Neuronal stem cell (in vitro differentiated cells): ENCODE data around the gene PSAP.
A peak's percentile ranks its signal among the peaks of the same experiment; 100 is the strongest.

Experiments
- DNase-seq: peaks from one replicate; pipeline ENCODE4 v3.0.0-alpha.2; 2013; ENCODE audit warnings: low spot score
- H2AFZ ChIP-seq: one replicate; pipeline ENCODE4 v1.6.1; 2013; ENCODE audit warnings: mild to moderate bottlenecking, low read length, inconsistent platforms
- H2AK5ac ChIP-seq: 2 replicates; pipeline ENCODE4 v1.6.1; 2013; ENCODE audit warnings: low read depth, mild to moderate bottlenecking, inconsistent platforms, low read length, moderate library complexity, mixed read lengths
- H2BK120ac ChIP-seq: 2 replicates; pipeline ENCODE4 v1.6.1; 2013; ENCODE audit warnings: low read depth, mild to moderate bottlenecking, inconsistent platforms, low read length, moderate library complexity, mixed read lengths
- H2BK12ac ChIP-seq: one replicate; pipeline ENCODE4 v1.6.1; 2013; ENCODE audit warnings: low read length, inconsistent platforms
- H2BK15ac ChIP-seq: 2 replicates; pipeline ENCODE4 v1.6.1; 2013; ENCODE audit warnings: mild to moderate bottlenecking, low read length, inconsistent platforms, mixed read lengths
- H2BK5ac ChIP-seq: one replicate; pipeline ENCODE4 v1.6.1; 2013; ENCODE audit warnings: inconsistent platforms, mild to moderate bottlenecking, low read length, moderate library complexity
- H3K14ac ChIP-seq: one replicate; pipeline ENCODE4 v1.6.1; 2013; ENCODE audit warnings: low read length, inconsistent platforms
- H3K18ac ChIP-seq: 2 replicates; pipeline ENCODE4 v1.6.1; 2013; ENCODE audit warnings: low read length, inconsistent platforms
- H3K23ac ChIP-seq: 2 replicates; pipeline ENCODE4 v1.6.1; 2013; ENCODE audit warnings: low read depth, mild to moderate bottlenecking, mixed read lengths, low read length, inconsistent platforms; ENCODE audit not compliant: poor library complexity
- H3K27ac ChIP-seq: replicated peaks from 3 replicates; pipeline ENCODE4 v1.5.1; 2013; ENCODE audit warnings: low read length, inconsistent platforms
- H3K27me3 ChIP-seq, 3 experiments: 2 replicates each; pipeline ENCODE4 v1.6.1; 2013; ENCODE audit warnings: low read length in 3 of 3, mild to moderate bottlenecking in 2 of 3, inconsistent platforms in 1 of 3, low read depth in 1 of 3, mixed read lengths in 1 of 3, moderate library complexity in 1 of 3; ENCODE audit not compliant: control insufficient read depth in 3 of 3, insufficient read depth in 3 of 3
- H3K36me3 ChIP-seq, 2 donors: replicated peaks in 1 of 2; 2 replicates each; pipeline ENCODE4 v1.6.1; 2013; ENCODE audit warnings: low read length in 2 of 2; ENCODE audit not compliant: control insufficient read depth in 2 of 2, insufficient read depth in 2 of 2
- H3K4ac ChIP-seq: 2 replicates; pipeline ENCODE4 v1.6.1; 2013; ENCODE audit warnings: inconsistent platforms, mild to moderate bottlenecking, low read length, moderate library complexity
- H3K4me1 ChIP-seq, 2 donors: 1 replicate in 1 of 2; 2 replicates in 1 of 2; pipeline ENCODE4 v1.6.1; 2013; ENCODE audit warnings: low read length in 2 of 2, low read depth in 1 of 2; ENCODE audit not compliant: control insufficient read depth in 2 of 2, insufficient read depth in 1 of 2
- H3K4me2 ChIP-seq: one replicate; pipeline ENCODE4 v1.6.1; 2013; ENCODE audit warnings: mild to moderate bottlenecking, low read length, inconsistent platforms; ENCODE audit not compliant: insufficient read depth, poor library complexity, severe bottlenecking
- H3K4me3 ChIP-seq, 2 donors: 2 replicates each; pipeline ENCODE4 v1.5.1; 2013; ENCODE audit warnings: low read length in 2 of 2, mild to moderate bottlenecking in 2 of 2, inconsistent platforms in 1 of 2, moderate library complexity in 1 of 2
- H3K79me1 ChIP-seq: one replicate; pipeline ENCODE4 v1.6.1; 2013; ENCODE audit warnings: low read depth, mild to moderate bottlenecking, inconsistent platforms, low read length, moderate library complexity
- H3K9ac ChIP-seq: one replicate; pipeline ENCODE4 v1.6.1; 2013; ENCODE audit warnings: mild to moderate bottlenecking, low read depth, low read length, inconsistent platforms; ENCODE audit not compliant: poor library complexity
- H3K9me3 ChIP-seq, 2 donors: replicated peaks in 1 of 2; 2 replicates each; pipeline versions ENCODE3 to v1.6.1; 2013; ENCODE audit warnings: low read length in 2 of 2, mild to moderate bottlenecking in 2 of 2, inconsistent platforms in 1 of 2, low read depth in 1 of 2, mixed read lengths in 1 of 2, moderate library complexity in 1 of 2; ENCODE audit not compliant: control insufficient read depth in 2 of 2, insufficient read depth in 1 of 2
- H4K8ac ChIP-seq: one replicate; pipeline ENCODE4 v1.6.1; 2013; ENCODE audit warnings: low read depth, mild to moderate bottlenecking, inconsistent platforms, low read length, moderate library complexity
- H4K91ac ChIP-seq: one replicate; pipeline ENCODE4 v1.6.1; 2013; ENCODE audit warnings: low read length, low read depth, mild to moderate bottlenecking, inconsistent platforms; ENCODE audit not compliant: poor library complexity
- WGBS, 2 donors: extraction: QIAGEN DNeasy Blood & Tissue Kit; methylation state at CpG; one replicate each; pipeline ENCODE4 v1.1.7; 2013; ENCODE audit warnings: missing lambda C conversion rate in 2 of 2, mixed read lengths in 1 of 2; ENCODE audit not compliant: insufficient read length in 2 of 2, insufficient replicate concordance in 1 of 2; ENCODE audit errors: extremely low coverage in 2 of 2; 5-methylcytosine and 5-hydroxymethylcytosine counted together

Gene PSAP

GRCh38 chr10:71842856-71843686, 8.0 kb downstream of the PSAP start:
- Histone ChIP-seq H2BK5ac (no peak overlapping the region), H3K9ac (peak overlapping the region; percentile 57), H3K18ac (peak overlapping the region; percentile 77), H2BK12ac (no peak overlapping the region), H3K14ac (no peak overlapping the region), H2AK5ac (no peak overlapping the region), H4K91ac (no peak overlapping the region), H3K4ac (peak overlapping the region; percentile 46), H3K23ac (peak overlapping the region; percentile 70), H3K79me1 (peaks cover 10% of the 10 kb centered on the region), H4K8ac (no peak overlapping the region), H3K27ac (no peak overlapping the region), H2AFZ (no peak overlapping the region), H2BK15ac (no peak overlapping the region), H3K4me1 (peaks cover 29 to 44% of the 10 kb centered on the region in 2 donors), H3K36me3 (peaks cover 0 to 15% of the 10 kb centered on the region in 2 donors), H3K4me2 (no peak overlapping the region), H3K4me3 (no peak overlapping the region), H3K9me3 (no peaks in the 10 kb centered on the region), H3K27me3 (no peaks in the 10 kb centered on the region), H2BK120ac (no peak overlapping the region)
- DNase-seq, result no peak
- no CpG with 5 or more reads among the region's 14 CpGs for WGBS, 2 donors

- Histone ChIP-seq H3K14ac (no peak overlapping the region), H4K8ac (no peak overlapping the region), H3K18ac (no peak overlapping the region), H3K79me1 (peaks cover 14% of the 10 kb centered on the region), H2AK5ac (no peak overlapping the region), H2BK15ac (no peak overlapping the region), H3K4me1 (peaks cover 33 to 51% of the 10 kb centered on the region in 2 donors), H3K9ac (no peak overlapping the region), H3K4me3 (no peak overlapping the region), H3K4me2 (no peak overlapping the region), H3K4ac (no peak overlapping the region), H3K27me3 (no peaks in the 10 kb centered on the region), H2AFZ (no peak overlapping the region), H2BK120ac (no peak overlapping the region), H3K36me3 (peaks cover 0 to 22% of the 10 kb centered on the region in 2 donors), H4K91ac (no peak overlapping the region), H2BK12ac (no peak overlapping the region), H3K9me3 (no peaks in the 10 kb centered on the region), H2BK5ac (no peak overlapping the region), H3K23ac (no peak overlapping the region), H3K27ac (no peak overlapping the region)
- WGBS, 2 donors, result 100% methylated on average over 1 of the region's 2 CpGs; no CpG with 5 or more reads in 1 of the 2 donors
- DNase-seq, result no peak
These were observed 8.6 kb downstream of the PSAP start for GRCh38 chr10:71842422-71842821.

GRCh38 chr10:71840958-71841335, 10.1 kb downstream of the PSAP start:
- no peak overlapping the region for H2AFZ ChIP-seq
- no peak overlapping the region for H2BK5ac ChIP-seq
- H3K23ac ChIP-seq, result no peak overlapping the region
- WGBS, 2 donors, result no CpG with 5 or more reads among the region's 4 CpGs
- no peak overlapping the region for H4K91ac ChIP-seq
- H3K9me3 ChIP-seq, result no peaks in the 10 kb centered on the region
- no peaks in the 10 kb centered on the region for H3K27me3 ChIP-seq
- H3K36me3 ChIP-seq, result peaks cover 0 to 22% of the 10 kb centered on the region in 2 donors
- peak overlapping the region; percentile 49 for H3K18ac ChIP-seq
- H2BK12ac ChIP-seq, result peak overlapping the region; percentile 77
- no peak overlapping the region for H3K9ac ChIP-seq
- no peak overlapping the region for H2BK15ac ChIP-seq
- peaks cover 43 to 65% of the 10 kb centered on the region in 2 donors for H3K4me1 ChIP-seq
- H3K4me2 ChIP-seq, result no peak overlapping the region
- no peak overlapping the region for H3K14ac ChIP-seq
- H2AK5ac ChIP-seq, result no peak overlapping the region
- DNase-seq, result no peak
- H3K4ac ChIP-seq, result no peak overlapping the region
- H4K8ac ChIP-seq, result no peak overlapping the region
- H3K79me1 ChIP-seq, result peaks cover 15% of the 10 kb centered on the region
- H3K27ac ChIP-seq, result peak overlapping the region; percentile 95
- no peak overlapping the region for H2BK120ac ChIP-seq
- no peak overlapping the region for H3K4me3 ChIP-seq

- no peaks in the 10 kb centered on the region for H3K9me3 ChIP-seq
- peak overlapping the region; percentile 36 for H3K4me2 ChIP-seq
- H3K27ac ChIP-seq, result peak overlapping the region; percentile 95
- no peak overlapping the region for H4K91ac ChIP-seq
- H3K14ac ChIP-seq, result no peak overlapping the region
- H2BK12ac ChIP-seq, result no peak overlapping the region
- no CpG with 5 or more reads among the region's 6 CpGs for WGBS, 2 donors
- H3K4me3 ChIP-seq, result no peak overlapping the region
- H3K4ac ChIP-seq, result no peak overlapping the region
- H2BK120ac ChIP-seq, result no peak overlapping the region
- peaks cover 0 to 18% of the 10 kb centered on the region in 2 donors for H3K36me3 ChIP-seq
- H3K27me3 ChIP-seq, result no peaks in the 10 kb centered on the region
- no peak overlapping the region for H3K18ac ChIP-seq
- no peak overlapping the region for H4K8ac ChIP-seq
- H3K9ac ChIP-seq, result no peak overlapping the region
- no peak overlapping the region for H2AK5ac ChIP-seq
- DNase-seq, result peak; percentile 94
- no peak overlapping the region for H2BK5ac ChIP-seq
- H2AFZ ChIP-seq, result no peak overlapping the region
- no peak overlapping the region for H2BK15ac ChIP-seq
- no peak overlapping the region for H3K23ac ChIP-seq
- peaks cover 46 to 71% of the 10 kb centered on the region in 2 donors for H3K4me1 ChIP-seq
- H3K79me1 ChIP-seq, result peaks cover 15% of the 10 kb centered on the region
These were observed 10.7 kb downstream of the PSAP start for GRCh38 chr10:71840177-71840957.
